ENCODE results near the gene POGZ. TPM values are rescaled to one million over a fixed set of nuclear protein-coding genes. Genes with fewer than 3 reads are reported as not detected.

POGZ gene
- total and polyA plus RNA-seq, 2 experiments from 2014 or later = 12.9 to 36.3 TPM

- no peak for TF ChIP-seq EZH2 (IDR thresholded peaks at IDR 0.05; ENCODE audit: borderline replicate concordance)
- TF ChIP-seq, protein P1, sequence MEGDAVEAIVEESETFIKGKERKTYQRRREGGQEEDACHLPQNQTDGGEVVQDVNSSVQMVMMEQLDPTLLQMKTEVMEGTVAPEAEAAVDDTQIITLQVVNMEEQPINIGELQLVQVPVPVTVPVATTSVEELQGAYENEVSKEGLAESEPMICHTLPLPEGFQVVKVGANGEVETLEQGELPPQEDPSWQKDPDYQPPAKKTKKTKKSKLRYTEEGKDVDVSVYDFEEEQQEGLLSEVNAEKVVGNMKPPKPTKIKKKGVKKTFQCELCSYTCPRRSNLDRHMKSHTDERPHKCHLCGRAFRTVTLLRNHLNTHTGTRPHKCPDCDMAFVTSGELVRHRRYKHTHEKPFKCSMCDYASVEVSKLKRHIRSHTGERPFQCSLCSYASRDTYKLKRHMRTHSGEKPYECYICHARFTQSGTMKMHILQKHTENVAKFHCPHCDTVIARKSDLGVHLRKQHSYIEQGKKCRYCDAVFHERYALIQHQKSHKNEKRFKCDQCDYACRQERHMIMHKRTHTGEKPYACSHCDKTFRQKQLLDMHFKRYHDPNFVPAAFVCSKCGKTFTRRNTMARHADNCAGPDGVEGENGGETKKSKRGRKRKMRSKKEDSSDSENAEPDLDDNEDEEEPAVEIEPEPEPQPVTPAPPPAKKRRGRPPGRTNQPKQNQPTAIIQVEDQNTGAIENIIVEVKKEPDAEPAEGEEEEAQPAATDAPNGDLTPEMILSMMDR (IDR thresholded peaks at IDR 0.05; ENCODE audit: poor library complexity) = no peak
- TF ChIP-seq EZH2phosphoT487 (IDR thresholded peaks at IDR 0.05; ENCODE audit: low read depth, severe bottlenecking, unreplicated experiment) = no peak
- H3K36me3 ChIP-seq (replicated peaks; ENCODE audit: insufficient read depth, low read depth) = no peaks in the 10 kb centered on the region
- no peaks in the 10 kb centered on the region for H3K79me2 ChIP-seq
- no peak overlapping the region for H3K4me3 ChIP-seq
- no peak for DNase-seq (ENCODE audit: low spot score)
- no peaks in the 10 kb centered on the region for H3K9me2 ChIP-seq (replicated peaks; ENCODE audit: insufficient read depth)
- H3K9me3 ChIP-seq (ENCODE audit: low read depth) = no peaks in the 10 kb centered on the region
- H4K20me1 ChIP-seq (ENCODE audit: insufficient read depth, poor library complexity, severe bottlenecking) = no peaks in the 10 kb centered on the region
- 70% methylated on average over 3 of the region's 3 CpGs for WGBS (ENCODE audit: low lambda C conversion rate, missing lambda C conversion rate)
- H3K27me3 ChIP-seq = no peaks in the 10 kb centered on the region
- H3K4me1 ChIP-seq (ENCODE audit: insufficient read depth) = no peaks in the 10 kb centered on the region
- no peak overlapping the region for H3K4me2 ChIP-seq
- H2AFZ ChIP-seq = no peak overlapping the region
- H3K27ac ChIP-seq = no peak overlapping the region
These were observed 74.7 kb downstream of the POGZ start for GRCh38 chr1:151384584-151384983.

GRCh38 chr1:151377150-151377884 lies 82.0 kb downstream of the POGZ start:
- WGBS (ENCODE audit: low lambda C conversion rate, missing lambda C conversion rate) = 61% methylated on average over 3 of the region's 3 CpGs
- H3K9me2 ChIP-seq (replicated peaks; ENCODE audit: insufficient read depth) = no peaks in the 10 kb centered on the region
- H3K79me2 ChIP-seq = no peaks in the 10 kb centered on the region
- no peaks in the 10 kb centered on the region for H4K20me1 ChIP-seq (ENCODE audit: insufficient read depth, poor library complexity, severe bottlenecking)
- H2AFZ ChIP-seq = no peak overlapping the region
- no peaks in the 10 kb centered on the region for H3K27me3 ChIP-seq
- DNase-seq (ENCODE audit: low spot score) = no peak
- no peak overlapping the region for H3K4me3 ChIP-seq
- no peak overlapping the region for H3K4me2 ChIP-seq
- no peak for TF ChIP-seq EZH2phosphoT487 (IDR thresholded peaks at IDR 0.05; ENCODE audit: low read depth, severe bottlenecking, unreplicated experiment)
- TF ChIP-seq, protein P1 (IDR thresholded peaks at IDR 0.05; ENCODE audit: poor library complexity) = no peak
- no peak for TF ChIP-seq EZH2 (IDR thresholded peaks at IDR 0.05; ENCODE audit: borderline replicate concordance)
- H3K36me3 ChIP-seq (replicated peaks; ENCODE audit: insufficient read depth, low read depth) = no peaks in the 10 kb centered on the region
- peaks cover 6% of the 10 kb centered on the region for H3K4me1 ChIP-seq (ENCODE audit: insufficient read depth)
- no peak overlapping the region for H3K27ac ChIP-seq
- H3K9me3 ChIP-seq (ENCODE audit: low read depth) = no peaks in the 10 kb centered on the region

DNA sequence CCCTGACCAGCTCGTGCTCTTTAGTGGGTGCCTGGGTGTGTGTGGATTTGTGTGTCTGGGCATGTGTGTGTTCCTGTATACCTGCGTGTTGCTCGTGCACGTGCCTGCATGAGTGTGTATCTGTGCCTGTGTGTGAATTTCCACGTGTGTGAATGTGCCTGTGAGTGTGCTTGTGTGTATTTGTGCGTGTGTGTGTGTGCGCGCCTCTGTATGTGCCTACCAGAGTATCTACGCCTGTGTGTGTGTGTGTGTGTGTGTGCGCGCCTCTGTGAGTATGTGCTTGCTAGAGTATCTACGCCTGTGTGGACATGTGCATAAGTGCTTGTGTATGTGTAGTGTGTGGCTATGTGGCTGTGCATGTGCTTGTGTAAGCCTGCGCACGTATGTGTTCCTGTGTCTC lies 86.1 kb downstream of the POGZ start:
- no peaks in the 10 kb centered on the region for H3K27me3 ChIP-seq
- no peak overlapping the region for H2AFZ ChIP-seq
- peaks cover 31% of the 10 kb centered on the region for H3K4me1 ChIP-seq (ENCODE audit: insufficient read depth)
- no peak overlapping the region for H3K27ac ChIP-seq
- no peak for DNase-seq (ENCODE audit: low spot score)
- H3K9me2 ChIP-seq (replicated peaks; ENCODE audit: insufficient read depth) = no peaks in the 10 kb centered on the region
- H4K20me1 ChIP-seq (ENCODE audit: insufficient read depth, poor library complexity, severe bottlenecking) = no peaks in the 10 kb centered on the region
- WGBS (ENCODE audit: low lambda C conversion rate, missing lambda C conversion rate) = 97% methylated on average over 14 of the region's 14 CpGs
- H3K36me3 ChIP-seq (replicated peaks; ENCODE audit: insufficient read depth, low read depth) = no peaks in the 10 kb centered on the region
- peaks cover 11% of the 10 kb centered on the region for H3K79me2 ChIP-seq
- no peak overlapping the region for H3K4me3 ChIP-seq
- H3K9me3 ChIP-seq (ENCODE audit: low read depth) = no peaks in the 10 kb centered on the region
- no peak for TF ChIP-seq EZH2 (IDR thresholded peaks at IDR 0.05; ENCODE audit: borderline replicate concordance)
- H3K4me2 ChIP-seq = no peak overlapping the region

GRCh38 chr1:151372058-151372934 lies 87.0 kb downstream of the POGZ start, which contains the start of gene SELENBP1:
Gene SELENBP1 (minus strand): TSS chr1:151372705. CDS start chr1:151372641, 64 bp downstream.
- Histone ChIP-seq H3K27ac (peak within 1 kb of the TSS; percentile 59), H4K20me1 (ENCODE audit: insufficient read depth, poor library complexity, severe bottlenecking) (no peaks in the 10 kb centered on the region), H3K4me2 (peak within 1 kb of the TSS; percentile 82), H3K4me3 (peak within 1 kb of the TSS; percentile 29), H3K79me2 (peaks cover 11% of the 10 kb centered on the region), H3K36me3 (replicated peaks; ENCODE audit: insufficient read depth, low read depth) (no peaks in the 10 kb centered on the region), H3K9me3 (ENCODE audit: low read depth) (no peaks in the 10 kb centered on the region), H2AFZ (no peak within 1 kb of the TSS), H3K27me3 (no peaks in the 10 kb centered on the region), H3K4me1 (ENCODE audit: insufficient read depth) (peaks cover 31% of the 10 kb centered on the region), H3K9me2 (replicated peaks; ENCODE audit: insufficient read depth) (no peaks in the 10 kb centered on the region)
- 16% methylated on average over 10 of the region's 11 CpGs for WGBS (ENCODE audit: low lambda C conversion rate, missing lambda C conversion rate)
- TF ChIP-seq, protein P1 (IDR thresholded peaks at IDR 0.05; ENCODE audit: poor library complexity) = no peak
- DNase-seq (ENCODE audit: low spot score) = peak; percentile 91

Data from hepatocyte (in vitro differentiated cells).